ENCODE results near the gene PROCA1.
"Not testable (repeated sequence)": the region's sequence is repeated elsewhere in the genome, so short reads cannot be mapped to it uniquely, and the experiment has no call there.

PROCA1 gene

GRCh38 chr17:28737770-28738679 is 26.3 kb upstream of the PROCA1 start:
- H3K4me1 ChIP-seq = no peaks in the 10 kb centered on the region
- H3K4me2 ChIP-seq (ENCODE audit: low read length) = no peak overlapping the region
- no peaks in the 10 kb centered on the region for H3K27me3 ChIP-seq (ENCODE audit: control insufficient read depth, insufficient read depth, low read length)
- TF ChIP-seq CTCF (IDR thresholded peaks at IDR 0.05) = no peak
- H3K4me3 ChIP-seq (ENCODE audit: low read depth, low read length) = no peak overlapping the region
- no peak overlapping the region for H3K9ac ChIP-seq
- no peak overlapping the region for H2AFZ ChIP-seq
- no peaks in the 10 kb centered on the region for H3K9me3 ChIP-seq (ENCODE audit: control insufficient read depth, low read length)
- no peaks in the 10 kb centered on the region for H3K36me3 ChIP-seq (ENCODE audit: control insufficient read depth, insufficient read depth, low read length)
- H3K27ac ChIP-seq = no peak overlapping the region
- H3K79me2 ChIP-seq = no peaks in the 10 kb centered on the region

- no peak overlapping the region for H2AFZ ChIP-seq
- no peak overlapping the region for H3K9ac ChIP-seq
Observed at GRCh38 chr17:28737316-28737715, 25.6 kb upstream of the PROCA1 start.

GRCh38 chr17:28735913-28736769 is 24.5 kb upstream of the PROCA1 start:
- H3K79me2 ChIP-seq; H3K9ac ChIP-seq; H3K4me3 ChIP-seq (ENCODE audit: low read depth, low read length); H3K4me2 ChIP-seq (ENCODE audit: low read length); H3K36me3 ChIP-seq (ENCODE audit: control insufficient read depth, insufficient read depth, low read length); H3K4me1 ChIP-seq; H3K9me3 ChIP-seq (ENCODE audit: control insufficient read depth, low read length); H3K27ac ChIP-seq; H3K27me3 ChIP-seq (ENCODE audit: control insufficient read depth, insufficient read depth, low read length); H2AFZ ChIP-seq: not testable (repeated sequence)

More at GRCh38 chr17:28737316-28737715, 25.6 kb upstream of the PROCA1 start:
- no peaks in the 10 kb centered on the region for H3K9me3 ChIP-seq (ENCODE audit: control insufficient read depth, low read length)
- no peaks in the 10 kb centered on the region for H3K79me2 ChIP-seq
- TF ChIP-seq CTCF (IDR thresholded peaks at IDR 0.05) = no peak
- no peaks in the 10 kb centered on the region for H3K36me3 ChIP-seq (ENCODE audit: control insufficient read depth, insufficient read depth, low read length)
- no peak overlapping the region for H3K4me2 ChIP-seq (ENCODE audit: low read length)
- no peaks in the 10 kb centered on the region for H3K4me1 ChIP-seq
- no peak overlapping the region for H3K27ac ChIP-seq
- no peak overlapping the region for H3K4me3 ChIP-seq (ENCODE audit: low read depth, low read length)
- H3K27me3 ChIP-seq (ENCODE audit: control insufficient read depth, insufficient read depth, low read length) = no peaks in the 10 kb centered on the region

GRCh38 chr17:28735242-28735722 is 23.6 kb upstream of the PROCA1 start:
- Histone ChIP-seq H3K4me2 (ENCODE audit: low read length) (no peak overlapping the region), H3K27me3 (ENCODE audit: control insufficient read depth, insufficient read depth, low read length) (no peaks in the 10 kb centered on the region), H2AFZ (no peak overlapping the region), H3K27ac (no peak overlapping the region), H3K79me2 (no peaks in the 10 kb centered on the region), H3K36me3 (ENCODE audit: control insufficient read depth, insufficient read depth, low read length) (no peaks in the 10 kb centered on the region), H3K9me3 (ENCODE audit: control insufficient read depth, low read length) (no peaks in the 10 kb centered on the region), H3K4me1 (no peaks in the 10 kb centered on the region), H3K9ac (no peak overlapping the region), H3K4me3 (ENCODE audit: low read depth, low read length) (no peak overlapping the region)
- no peak for TF ChIP-seq CTCF (IDR thresholded peaks at IDR 0.05)

GRCh38 chr17:28734712-28735241 is 23.1 kb upstream of the PROCA1 start:
- no peak overlapping the region for H3K9ac ChIP-seq
- H3K4me3 ChIP-seq (ENCODE audit: low read depth, low read length) = no peak overlapping the region
- no peaks in the 10 kb centered on the region for H3K9me3 ChIP-seq (ENCODE audit: control insufficient read depth, low read length)
- H3K27ac ChIP-seq = no peak overlapping the region
- H3K79me2 ChIP-seq = no peaks in the 10 kb centered on the region
- no peak for TF ChIP-seq CTCF (IDR thresholded peaks at IDR 0.05)
- no peak overlapping the region for H2AFZ ChIP-seq
- H3K4me1 ChIP-seq = no peaks in the 10 kb centered on the region
- H3K4me2 ChIP-seq (ENCODE audit: low read length) = no peak overlapping the region
- no peaks in the 10 kb centered on the region for H3K27me3 ChIP-seq (ENCODE audit: control insufficient read depth, insufficient read depth, low read length)
- no peaks in the 10 kb centered on the region for H3K36me3 ChIP-seq (ENCODE audit: control insufficient read depth, insufficient read depth, low read length)
